ENCODE results near the gene LEUTX. TPM values are rescaled to one million over a fixed set of nuclear protein-coding genes. Genes with fewer than 3 reads are reported as not detected.

The LEUTX gene
- total RNA-seq, 1 experiment from 2014 or later = not detected

DNA sequence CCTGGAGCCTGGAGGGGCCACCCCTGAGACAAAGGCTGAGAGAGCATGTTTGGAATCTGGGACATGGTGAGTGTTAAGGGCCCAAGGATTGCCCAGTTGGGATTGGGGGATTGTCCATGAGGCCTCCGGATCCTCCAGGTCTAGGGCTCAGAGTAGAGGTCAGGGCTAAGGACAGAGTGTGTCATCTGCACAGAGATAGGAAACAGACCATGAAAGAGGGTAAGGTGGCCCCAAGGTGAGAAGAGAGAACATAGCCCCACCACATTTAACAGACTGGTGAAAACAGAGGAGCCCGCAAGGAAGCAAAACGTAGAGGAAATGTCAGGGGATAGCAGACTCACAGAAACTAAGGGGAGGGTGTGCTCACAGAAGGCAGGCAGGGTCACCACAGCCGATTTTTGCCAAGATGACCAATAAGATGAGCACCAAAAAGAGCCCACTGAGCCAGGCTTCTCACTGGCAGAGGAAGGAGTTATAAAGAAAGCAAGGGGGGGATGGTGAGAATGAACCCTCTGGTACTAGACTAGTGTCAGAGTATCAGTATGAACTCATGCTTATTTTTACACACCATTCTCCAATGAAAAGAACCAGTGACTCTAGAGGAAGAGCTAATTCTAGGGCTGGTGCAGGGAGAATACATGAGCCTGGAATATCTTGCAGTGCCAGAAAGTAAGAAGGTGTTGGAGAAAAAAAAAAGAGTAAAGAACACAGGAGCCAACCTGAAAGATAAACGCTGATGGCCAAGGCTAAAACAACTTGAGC lies 37.8 kb downstream of the LEUTX start:
- DNase-seq = no peak
- Mint-ChIP-seq H3K27ac (ENCODE audit: unreplicated experiment) (no peak overlapping the region), H3K9me3 (ENCODE audit: low read depth, unreplicated experiment) (no peaks in the 10 kb centered on the region), H3K4me1 (ENCODE audit: low read depth, unreplicated experiment) (no peaks in the 10 kb centered on the region), H3K36me3 (ENCODE audit: insufficient read depth, unreplicated experiment) (no peaks in the 10 kb centered on the region), H3K4me3 (ENCODE audit: low read depth, unreplicated experiment) (no peak overlapping the region), H3K27me3 (ENCODE audit: unreplicated experiment) (no peaks in the 10 kb centered on the region)
- CTCF ChIA-PET = no interaction called here
- intact Hi-C loops (cut with micrococcal nuclease; ENCODE audit: unreplicated experiment) = no loop called here
- no peak for TF ChIP-seq CTCF (IDR thresholded peaks at IDR 0.05; ENCODE audit: unreplicated experiment)
- BruUV-seq (replicated peaks) = no TSS peak

DNA sequence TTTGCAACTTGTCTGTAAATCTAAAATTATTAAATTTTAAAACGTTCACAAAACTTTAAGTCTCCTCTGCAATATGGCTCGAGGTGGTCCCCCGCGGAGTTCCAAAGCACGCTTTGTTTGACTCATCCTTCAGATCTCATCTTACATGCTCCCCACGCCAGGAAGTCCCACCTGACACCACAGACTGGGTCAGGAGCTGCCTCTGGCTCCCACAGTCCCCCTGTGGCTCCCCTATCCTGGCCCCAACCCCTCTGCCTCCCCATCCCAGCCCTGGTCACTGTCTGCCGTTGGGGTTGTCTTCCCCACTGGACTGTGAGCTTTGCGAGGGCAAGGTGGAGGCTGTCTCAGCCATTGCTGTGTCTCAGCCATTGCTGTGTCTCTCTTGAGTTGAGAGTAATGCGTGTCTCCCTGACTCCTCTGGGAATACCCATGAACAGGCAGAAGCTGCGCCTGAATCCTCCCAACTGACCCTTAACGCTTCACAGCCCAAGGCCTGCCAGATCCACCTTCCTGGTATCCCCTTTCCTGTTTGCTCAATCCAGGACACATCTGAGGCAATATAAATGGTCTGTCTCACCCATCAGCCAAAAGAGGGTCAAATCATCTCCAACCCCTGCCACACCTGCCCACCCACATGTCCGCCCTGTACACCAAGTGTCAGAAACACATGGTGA lies 39.4 kb downstream of the LEUTX start:
- TF ChIP-seq CTCF (IDR thresholded peaks at IDR 0.05; ENCODE audit: unreplicated experiment) = no peak
- H3K9me3 Mint-ChIP-seq (ENCODE audit: low read depth, unreplicated experiment) = no peaks in the 10 kb centered on the region
- no peaks in the 10 kb centered on the region for H3K27me3 Mint-ChIP-seq (ENCODE audit: unreplicated experiment)
- intact Hi-C loops (cut with micrococcal nuclease; ENCODE audit: unreplicated experiment) = no loop called here
- BruUV-seq (replicated peaks) = no TSS peak
- CTCF ChIA-PET = interaction anchor here (0.6 kb wide), 1 partner anchor 305 kb away, joined by 4 read pairs; no protein-coding TSS in a partner anchor
- no peaks in the 10 kb centered on the region for H3K36me3 Mint-ChIP-seq (ENCODE audit: insufficient read depth, unreplicated experiment)
- no peak for DNase-seq
- no peak overlapping the region for H3K4me3 Mint-ChIP-seq (ENCODE audit: low read depth, unreplicated experiment)
- no peak overlapping the region for H3K27ac Mint-ChIP-seq (ENCODE audit: unreplicated experiment)
- no peaks in the 10 kb centered on the region for H3K4me1 Mint-ChIP-seq (ENCODE audit: low read depth, unreplicated experiment)

GRCh38 chr19:39818626-39819097 lies 40.0 kb downstream of the LEUTX start:
- CTCF ChIA-PET = interaction anchor here (0.6 kb wide), 1 partner anchor 305 kb away, joined by 4 read pairs; no protein-coding TSS in a partner anchor
- H3K9me3 Mint-ChIP-seq (ENCODE audit: low read depth, unreplicated experiment) = no peaks in the 10 kb centered on the region
- no peaks in the 10 kb centered on the region for H3K27me3 Mint-ChIP-seq (ENCODE audit: unreplicated experiment)
- TF ChIP-seq CTCF (IDR thresholded peaks at IDR 0.05; ENCODE audit: unreplicated experiment) = no peak
- no peaks in the 10 kb centered on the region for H3K4me1 Mint-ChIP-seq (ENCODE audit: low read depth, unreplicated experiment)
- H3K4me3 Mint-ChIP-seq (ENCODE audit: low read depth, unreplicated experiment) = no peak overlapping the region
- DNase-seq = no peak
- H3K36me3 Mint-ChIP-seq (ENCODE audit: insufficient read depth, unreplicated experiment) = no peaks in the 10 kb centered on the region
- BruUV-seq (replicated peaks) = no TSS peak
- intact Hi-C loops (cut with micrococcal nuclease; ENCODE audit: unreplicated experiment) = no loop called here
- no peak overlapping the region for H3K27ac Mint-ChIP-seq (ENCODE audit: unreplicated experiment)

DNA sequence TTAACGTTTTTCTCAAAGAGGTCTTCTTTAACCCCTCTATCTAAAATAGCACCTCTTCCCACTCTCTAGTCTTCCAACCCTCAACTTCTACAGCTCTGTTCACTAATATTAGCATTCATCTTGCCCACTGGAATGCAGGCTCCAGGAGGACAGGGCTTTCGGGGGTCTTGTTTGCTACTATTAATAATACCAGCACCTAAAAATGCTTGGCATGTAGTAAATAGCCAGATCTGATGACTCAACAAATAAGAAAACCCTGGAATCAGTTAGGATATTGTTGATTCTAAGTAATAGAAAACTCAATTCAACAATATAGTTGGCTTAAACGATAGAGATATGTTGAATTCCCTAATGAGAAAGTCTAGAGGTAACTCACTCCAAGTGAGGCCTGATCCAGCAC lies 41.1 kb downstream of the LEUTX start:
- no peaks in the 10 kb centered on the region for H3K27me3 Mint-ChIP-seq (ENCODE audit: unreplicated experiment)
- no peak overlapping the region for H3K27ac Mint-ChIP-seq (ENCODE audit: unreplicated experiment)
- CTCF ChIA-PET = no interaction called here
- TF ChIP-seq CTCF (IDR thresholded peaks at IDR 0.05; ENCODE audit: unreplicated experiment) = no peak
- H3K4me3 Mint-ChIP-seq (ENCODE audit: low read depth, unreplicated experiment) = no peak overlapping the region
- H3K9me3 Mint-ChIP-seq (ENCODE audit: low read depth, unreplicated experiment) = no peaks in the 10 kb centered on the region
- BruUV-seq (replicated peaks) = no TSS peak
- DNase-seq = no peak
- no peaks in the 10 kb centered on the region for H3K36me3 Mint-ChIP-seq (ENCODE audit: insufficient read depth, unreplicated experiment)
- H3K4me1 Mint-ChIP-seq (ENCODE audit: low read depth, unreplicated experiment) = no peaks in the 10 kb centered on the region
- intact Hi-C loops (cut with micrococcal nuclease; ENCODE audit: unreplicated experiment) = no loop called here

Measured in Calu3 (cell line).